Colonic mucosa (tissue), 4 donors: ENCODE data around the gene LRRC75A. TPM values are rescaled to one million over a fixed set of nuclear protein-coding genes. Genes with fewer than 3 reads are reported as not detected.

ENCODE experiments used
- DNase-seq: peaks from one replicate; pipeline ENCODE4 v3.0.0-alpha.2; 2020
- H3K27ac ChIP-seq: fragments of 200-600 bp; one replicate; pipeline ENCODE4 v1.8.0; 2021
- H3K27me3 ChIP-seq: fragments of 200-600 bp; one replicate; pipeline ENCODE4 v1.8.0; 2021
- H3K36me3 ChIP-seq: fragments of 200-600 bp; one replicate; pipeline ENCODE4 v1.8.0; 2021
- H3K4me1 ChIP-seq: fragments of 200-600 bp; one replicate; pipeline ENCODE4 v1.8.0; 2021; ENCODE audit warnings: mild to moderate bottlenecking
- H3K4me3 ChIP-seq: fragments of 200-600 bp; one replicate; pipeline ENCODE4 v1.8.0; 2021
- H3K9ac ChIP-seq, 2 donors: one replicate each; pipeline ENCODE4 v1.7.0; 2013; ENCODE audit warnings: control low read depth in 2 of 2, low read depth in 2 of 2, low read length in 2 of 2
- H3K9me3 ChIP-seq: fragments of 200-600 bp; one replicate; pipeline ENCODE4 v1.8.0; 2021
- CTCF ChIP-seq: fragments of 200-600 bp; IDR thresholded peaks from one replicate; pipeline ENCODE4 v1.8.0; 2022; ENCODE audit warnings: antibody characterized with exemption, mild to moderate bottlenecking
- intact Hi-C: fragments of 100-400 bp; cut with DNase I; formaldehyde crosslinking; loops from one replicate; pipeline ENCODE4 v1.14.1; 2022
- total RNA-seq, 2 donors: library from RNA; stranded (reverse); fragmentation: NEBNext Ultra II Directional in 1 of 2; extraction: Animal tissue kit (Norgen Biotek cat#: 25700) in 1 of 2; gene quantifications; one replicate each; pipeline ENCODE4 v1.2.1, GENCODE V29; 2021
- donor health status: healthy.
- donor health status: DM: no; HTN: no; CAD: no.
- donor health status: DM: no; HTN: no; CAD: no.

Gene LRRC75A
- total RNA-seq, 2 donors from 2014 or later, result 43.2 to 49.4 TPM

- Histone ChIP-seq H3K9me3 (no peaks in the 10 kb centered on the region), H3K27me3 (no peaks in the 10 kb centered on the region), H3K27ac (no peak overlapping the region), H3K4me1 (no peaks in the 10 kb centered on the region), H3K9ac (no peak overlapping the region), H3K36me3 (no peaks in the 10 kb centered on the region), H3K4me3 (no peak overlapping the region)
- no peak for TF ChIP-seq CTCF
- intact Hi-C loops, result no loop called here
- no peak for DNase-seq
Observed at GRCh38 chr17:16493531-16494046, 1.6 kb upstream of the LRRC75A start.

DNA sequence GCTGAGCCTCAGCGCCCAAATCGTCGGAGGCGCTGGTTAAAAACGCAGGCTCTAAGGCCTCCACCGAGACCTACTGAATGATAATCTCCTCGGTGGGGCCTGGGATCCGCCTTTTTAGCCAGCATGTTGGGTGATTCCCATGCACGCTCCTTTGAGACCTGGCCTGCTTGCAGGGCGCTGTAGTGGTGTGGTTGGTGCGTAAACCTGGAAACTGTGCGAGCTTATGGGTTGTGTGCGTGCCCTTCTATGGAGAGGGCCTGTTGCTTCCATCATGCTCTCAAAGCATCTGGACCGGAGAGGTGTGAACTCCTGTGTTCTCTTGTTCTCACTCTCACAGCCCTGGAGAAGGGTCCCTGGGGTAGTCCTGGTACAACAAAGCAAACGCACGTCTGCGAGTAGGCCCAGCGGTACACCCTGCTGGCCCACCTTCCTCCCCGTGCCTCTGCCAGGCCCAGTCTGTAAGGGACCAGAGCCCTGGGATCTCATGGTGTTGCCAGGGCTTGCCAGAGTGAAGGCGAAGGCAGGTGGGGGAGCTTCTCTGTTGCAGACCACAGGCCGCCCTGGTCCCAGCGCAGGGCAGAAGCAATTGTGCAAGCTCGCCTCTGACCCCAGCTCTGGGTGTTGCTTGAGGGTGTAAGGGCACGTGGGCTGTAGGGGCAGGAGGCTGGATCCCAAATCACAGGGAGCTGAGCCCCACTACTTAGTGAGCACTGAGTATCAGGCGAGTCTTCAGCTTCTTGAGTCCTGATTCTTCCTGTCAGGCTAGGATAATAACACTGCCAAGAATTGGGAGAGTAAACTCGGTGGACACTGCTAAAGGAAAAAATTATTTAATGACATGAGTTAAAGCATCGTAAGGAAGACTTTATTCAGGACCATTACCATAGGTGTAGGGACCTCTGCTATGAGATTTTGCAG is 879 bp upstream of the LRRC75A start:
- H3K9ac ChIP-seq, result peak overlapping the region; percentile 58 to 85
- H3K4me1 ChIP-seq, result no peaks in the 10 kb centered on the region
- H3K27ac ChIP-seq, result no peak overlapping the region
- peak overlapping the region; percentile 50 for H3K4me3 ChIP-seq
- no peaks in the 10 kb centered on the region for H3K27me3 ChIP-seq
- no peaks in the 10 kb centered on the region for H3K36me3 ChIP-seq
- TF ChIP-seq CTCF, result no peak
- no peaks in the 10 kb centered on the region for H3K9me3 ChIP-seq
- no peak for DNase-seq
- intact Hi-C loops, result no loop called here

- H3K9ac ChIP-seq, result peak overlapping the region; percentile 85 to 86
- no peaks in the 10 kb centered on the region for H3K9me3 ChIP-seq
- H3K36me3 ChIP-seq, result no peaks in the 10 kb centered on the region
- intact Hi-C loops, result no loop called here
- peak overlapping the region; percentile 79 for H3K4me3 ChIP-seq
- H3K4me1 ChIP-seq, result peaks cover 9% of the 10 kb centered on the region
- no peak for TF ChIP-seq CTCF
- DNase-seq, result peak; percentile 50
- peak overlapping the region; percentile 71 for H3K27ac ChIP-seq
- H3K27me3 ChIP-seq, result no peaks in the 10 kb centered on the region
Observed at GRCh38 chr17:16491131-16491702, 776 bp downstream of the LRRC75A start.

DNA sequence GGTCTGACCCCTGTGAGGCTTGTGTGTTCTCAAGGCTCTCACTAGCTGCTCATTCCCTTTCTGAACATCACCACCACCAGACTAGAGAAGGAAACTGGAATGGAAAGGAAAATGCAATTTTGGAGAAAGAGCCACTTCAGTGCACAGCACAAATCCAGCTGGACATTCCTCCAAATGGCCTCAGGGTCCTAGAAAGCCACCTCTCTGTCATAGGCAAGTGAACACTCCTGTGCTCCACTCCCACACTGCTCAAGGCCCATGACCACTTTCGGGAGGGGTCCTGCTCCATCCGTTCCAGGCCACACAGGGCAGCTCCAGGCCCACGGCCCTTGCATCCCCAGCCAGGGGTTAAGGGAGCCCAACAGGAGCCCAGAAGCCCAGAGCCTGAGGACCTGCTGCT is 2.6 kb downstream of the LRRC75A start:
- no peak for DNase-seq
- H3K9me3 ChIP-seq, result no peaks in the 10 kb centered on the region
- H3K9ac ChIP-seq, result peak overlapping the region in 1 of 2 donors; percentile 77
- intact Hi-C loops, result no loop called here
- H3K27me3 ChIP-seq, result no peaks in the 10 kb centered on the region
- H3K4me3 ChIP-seq, result no peak overlapping the region
- peak overlapping the region; percentile 78 for H3K27ac ChIP-seq
- H3K4me1 ChIP-seq, result peaks cover 21% of the 10 kb centered on the region
- TF ChIP-seq CTCF, result no peak
- H3K36me3 ChIP-seq, result no peaks in the 10 kb centered on the region

GRCh38 chr17:16488968-16489337 is 3.0 kb downstream of the LRRC75A start:
- intact Hi-C loops, result no loop called here
- Histone ChIP-seq H3K4me3 (no peak overlapping the region), H3K9ac (peak overlapping the region; percentile 37 to 77), H3K27ac (peak overlapping the region; percentile 78), H3K27me3 (no peaks in the 10 kb centered on the region), H3K4me1 (peaks cover 21% of the 10 kb centered on the region), H3K36me3 (no peaks in the 10 kb centered on the region), H3K9me3 (no peaks in the 10 kb centered on the region)
- DNase-seq, result no peak
- TF ChIP-seq CTCF, result no peak
